ENCODE results near the gene CYTH3. TPM values are rescaled to one million over a fixed set of nuclear protein-coding genes. Genes with fewer than 3 reads are reported as not detected.

The CYTH3 gene
- total and polyA plus RNA-seq, 2 donors (not counting 3 experiments of a cell fraction or from before 2014, with no cell fraction given), result 8.6 to 11.2 TPM

- no peak overlapping the region for H2AFZ ChIP-seq (ENCODE audit: low read depth, low read length)
- H3K79me2 ChIP-seq (ENCODE audit: control insufficient read depth, insufficient read depth, low read length), result no peaks in the 10 kb centered on the region
- no peaks in the 10 kb centered on the region for H3K27me3 ChIP-seq (ENCODE audit: control insufficient read depth in 2 of 2, insufficient read depth in 2 of 2, low read length in 2 of 2)
- no peaks in the 10 kb centered on the region for H3K9me1 ChIP-seq (replicated peaks; ENCODE audit: control insufficient read depth, extremely low read depth, insufficient read depth, low read length)
- H3K9ac ChIP-seq (replicated peaks; ENCODE audit: extremely low read depth, insufficient read depth, low read length), result no peak overlapping the region
- H3K27ac ChIP-seq (ENCODE audit: insufficient read depth, low read depth, low read length), result no peak overlapping the region
- no peak for TF ChIP-seq FOS (IDR thresholded peaks at IDR 0.05; ENCODE audit: borderline replicate concordance, insufficient read depth, low read length)
- TF ChIP-seq CTCF (IDR thresholded peaks at IDR 0.05; ENCODE audit: extremely low read depth in 1 of 2, insufficient read depth in 1 of 2, low read depth in 1 of 2, low read length in 2 of 2), result no peak
- no peak for TF ChIP-seq GATA2 (IDR thresholded peaks at IDR 0.05; ENCODE audit: insufficient read depth, insufficient read length, low read depth, low read length)
- no peak for TF ChIP-seq POLR2A (IDR thresholded peaks at IDR 0.05; ENCODE audit: low read depth, low read length)
- TF ChIP-seq MAX (IDR thresholded peaks at IDR 0.05; ENCODE audit: insufficient read depth, insufficient read length), result no peak
- no peaks in the 10 kb centered on the region for H3K9me3 ChIP-seq (replicated peaks; ENCODE audit: control insufficient read depth, insufficient read depth, low read length)
- ChIA-PET POLR2A (no interaction called here), CTCF (interaction anchor here (1.2 kb wide), 1 partner anchor 15 kb away, joined by 3 read pairs; no protein-coding TSS in a partner anchor)
- no peaks in the 10 kb centered on the region for H3K36me3 ChIP-seq (ENCODE audit: control insufficient read depth in 2 of 2, extremely low read depth in 1 of 2, insufficient read depth in 2 of 2, low read length in 2 of 2)
- dilution Hi-C loops (cut with MboI; ENCODE audit: extremely low pct_ligation_motif_present, low sequenced_read_pairs), result no loop called here
- intact Hi-C loops (cut with micrococcal nuclease), result no loop called here
- no peak overlapping the region for H3K4me2 ChIP-seq (ENCODE audit: insufficient read depth, low read length)
- BruUV-seq (replicated peaks), result no TSS peak
- H3K4me3 ChIP-seq (replicated peaks in 1 of 3; ENCODE audit: insufficient read depth in 1 of 3, low read depth in 1 of 3, low read length in 3 of 3), result no peak overlapping the region
- DNase-seq (ENCODE audit: low read depth, low spot score), result no peak
- H4K20me1 ChIP-seq (replicated peaks; ENCODE audit: control insufficient read depth, extremely low read depth, insufficient read depth, low read length), result no peaks in the 10 kb centered on the region
- H3K4me1 ChIP-seq (ENCODE audit: control insufficient read depth, extremely low read depth, insufficient read depth, low read length), result peaks cover 4% of the 10 kb centered on the region
- FAIRE-seq, result no peak
These were observed 34.7 kb downstream of the CYTH3 start for GRCh38 chr7:6237730-6238129.

GRCh38 chr7:6237011-6237410 is 35.4 kb downstream of the CYTH3 start:
- no TSS peak for BruUV-seq (replicated peaks)
- ChIA-PET POLR2A (no interaction called here), CTCF (interaction anchor here (1.2 to 1.7 kb wide), 2 partner anchors 15 to 16 kb away, joined by 3 to 5 read pairs; no protein-coding TSS in a partner anchor)
- no peaks in the 10 kb centered on the region for H3K27me3 ChIP-seq (ENCODE audit: control insufficient read depth in 2 of 2, insufficient read depth in 2 of 2, low read length in 2 of 2)
- peaks cover 7% of the 10 kb centered on the region for H3K4me1 ChIP-seq (ENCODE audit: control insufficient read depth, extremely low read depth, insufficient read depth, low read length)
- dilution Hi-C loops (cut with MboI; ENCODE audit: extremely low pct_ligation_motif_present, low sequenced_read_pairs), result no loop called here
- no peak overlapping the region for H3K4me3 ChIP-seq (replicated peaks in 1 of 3; ENCODE audit: insufficient read depth in 1 of 3, low read depth in 1 of 3, low read length in 3 of 3)
- H3K9me1 ChIP-seq (replicated peaks; ENCODE audit: control insufficient read depth, extremely low read depth, insufficient read depth, low read length), result no peaks in the 10 kb centered on the region
- H3K36me3 ChIP-seq (ENCODE audit: control insufficient read depth in 2 of 2, extremely low read depth in 1 of 2, insufficient read depth in 2 of 2, low read length in 2 of 2), result no peaks in the 10 kb centered on the region
- H3K9ac ChIP-seq (replicated peaks; ENCODE audit: extremely low read depth, insufficient read depth, low read length), result no peak overlapping the region
- H3K4me2 ChIP-seq (ENCODE audit: insufficient read depth, low read length), result no peak overlapping the region
- DNase-seq (ENCODE audit: low read depth, low spot score) (no peak), FAIRE-seq (no peak)
- H3K9me3 ChIP-seq (replicated peaks; ENCODE audit: control insufficient read depth, insufficient read depth, low read length), result no peaks in the 10 kb centered on the region
- no peak overlapping the region for H3K27ac ChIP-seq (ENCODE audit: insufficient read depth, low read depth, low read length)
- H2AFZ ChIP-seq (ENCODE audit: low read depth, low read length), result no peak overlapping the region
- H4K20me1 ChIP-seq (replicated peaks; ENCODE audit: control insufficient read depth, extremely low read depth, insufficient read depth, low read length), result no peaks in the 10 kb centered on the region
- TF ChIP-seq POLR2AphosphoS5 (IDR thresholded peaks at IDR 0.05; ENCODE audit: insufficient read depth, low read depth, low read length), result no peak
- TF ChIP-seq FOS (IDR thresholded peaks at IDR 0.05; ENCODE audit: borderline replicate concordance, insufficient read depth, low read length), result no peak
- TF ChIP-seq JUN (IDR thresholded peaks at IDR 0.05; ENCODE audit: borderline replicate concordance, insufficient read depth, insufficient read length, low read depth), result no peak
- no peak for TF ChIP-seq MAX (IDR thresholded peaks at IDR 0.05; ENCODE audit: insufficient read depth, insufficient read length)
- no peak for TF ChIP-seq GATA2 (IDR thresholded peaks at IDR 0.05; ENCODE audit: insufficient read depth, insufficient read length, low read depth, low read length)
- no peak for TF ChIP-seq POLR2A (IDR thresholded peaks at IDR 0.05; ENCODE audit: low read depth, low read length)
- TF ChIP-seq CTCF (IDR thresholded peaks at IDR 0.05; ENCODE audit: extremely low read depth in 1 of 2, insufficient read depth in 1 of 2, low read depth in 1 of 2, low read length in 2 of 2), result no peak
- TF ChIP-seq MYC (IDR thresholded peaks at IDR 0.05; ENCODE audit: low read depth, low read length), result no peak
- TF ChIP-seq EZH2 (IDR thresholded peaks at IDR 0.05; ENCODE audit: borderline replicate concordance, low read depth, low read length, severe bottlenecking), result no peak
- intact Hi-C loops (cut with micrococcal nuclease), result no loop called here
- H3K79me2 ChIP-seq (ENCODE audit: control insufficient read depth, insufficient read depth, low read length), result no peaks in the 10 kb centered on the region

Measured in endothelial cell of umbilical vein (primary cell).